Liver (tissue), 10 donors: Measurements from ENCODE around the gene DHX32. TPM values are rescaled to one million over a fixed set of nuclear protein-coding genes. Genes with fewer than 3 reads are reported as not detected.

Source experiments
- DNase-seq: peaks from one replicate; pipeline ENCODE4 v3.0.0-alpha.2; 2017; ENCODE audit warnings: low spot score
- H3K27ac ChIP-seq, 2 donors: one replicate each; pipeline ENCODE4 v1.7.0; 2013; ENCODE audit warnings: inconsistent platforms in 2 of 2, low read length in 2 of 2, control low read depth in 1 of 2, low read depth in 1 of 2, mild to moderate bottlenecking in 1 of 2
- H3K27me3 ChIP-seq, 4 donors: one replicate each; pipeline versions ENCODE4 v1.6.1 to v1.7.0; 2013; ENCODE audit warnings: low read length in 3 of 4, inconsistent platforms in 1 of 4, mild to moderate bottlenecking in 1 of 4, moderate library complexity in 1 of 4; ENCODE audit not compliant: control insufficient read depth in 4 of 4, insufficient read depth in 4 of 4
- H3K36me3 ChIP-seq, 4 donors: one replicate each; pipeline versions ENCODE4 v1.6.1 to v1.7.0; 2013; ENCODE audit warnings: low read length in 3 of 4, mild to moderate bottlenecking in 3 of 4, low read depth in 1 of 4, moderate library complexity in 1 of 4; ENCODE audit not compliant: control insufficient read depth in 4 of 4, insufficient read depth in 3 of 4
- H3K4me1 ChIP-seq, 4 donors: one replicate each; pipeline versions ENCODE4 v1.6.1 to v1.7.0; 2013; ENCODE audit warnings: low read length in 3 of 4, mild to moderate bottlenecking in 3 of 4, moderate library complexity in 1 of 4; ENCODE audit not compliant: control insufficient read depth in 4 of 4, insufficient read depth in 4 of 4
- H3K4me3 ChIP-seq, 3 donors: one replicate each; pipeline versions ENCODE4 v1.6.1 to v1.7.0; 2013; ENCODE audit warnings: low read length in 3 of 3, control low read depth in 1 of 3, low read depth in 1 of 3, mild to moderate bottlenecking in 1 of 3
- H3K9ac ChIP-seq, 2 donors: one replicate each; pipeline ENCODE4 v1.7.0; 2013; ENCODE audit warnings: low read length in 2 of 2, mild to moderate bottlenecking in 2 of 2, moderate library complexity in 2 of 2, control low read depth in 1 of 2, low read depth in 1 of 2
- H3K9me3 ChIP-seq, 4 donors: one replicate each; pipeline versions ENCODE4 v1.6.1 to v1.7.0; 2013; ENCODE audit warnings: low read length in 3 of 4; ENCODE audit not compliant: control insufficient read depth in 4 of 4
- RAD21 ChIP-seq, 2 donors: IDR thresholded peaks; 2 replicates each; pipeline ENCODE4 v1.6.1; 2016; ENCODE audit warnings: antibody characterized with exemption in 2 of 2, mild to moderate bottlenecking in 2 of 2
- REST ChIP-seq: IDR thresholded peaks from 2 replicates; pipeline ENCODE4 v1.6.1; 2016; ENCODE audit warnings: antibody characterized with exemption, mild to moderate bottlenecking
- WGBS: extraction: QIAGEN DNeasy Blood & Tissue Kit; methylation state at CpG from one replicate; pipeline ENCODE4 v1.1.7; 2013; 5-methylcytosine and 5-hydroxymethylcytosine counted together
- polyA plus RNA-seq, 2 donors: library from polyadenylated mRNA; stranded (reverse) in 1 of 2; unstranded in 1 of 2; fragments of 200-250 nt in 1 of 2; fragments of >200 nt in 1 of 2; fragmentation: Nextera tagmentation in 1 of 2; extraction: Ambion mirVana in 1 of 2; gene quantifications; one replicate each; pipeline versions ENCODE4 v1.2.1 to v1.2.3, GENCODE V29; 2013 to 2015
- small RNA-seq: library from RNA; depleted of rRNA; stranded (forward); fragments of <200 nt; gene quantifications from one replicate; pipeline ENCODE3, GENCODE V24; 2014
- total RNA-seq, 2 donors: library from RNA; depleted of rRNA; stranded (reverse); fragments of >200 nt; gene quantifications; one replicate each; pipeline ENCODE4 v1.2.3, GENCODE V29; 2014
- TF ChIP-seq, protein P1 (sequence below): fragments of 150-350 bp; IDR thresholded peaks from 2 replicates; pipeline ENCODE4 v1.5.1; 2017; ENCODE audit warnings: improper control_type of control experiment, low read depth, low read length; ENCODE audit not compliant: missing input control
- donor health status: healthy.
- donor health status: healthy.
- donor health status: healthy.
- donor health status: healthy.
- donor health status: healthy.

DHX32 gene
- total and polyA plus RNA-seq, 4 donors, result 8.3 to 20.2 (median 10.2) TPM

DNA sequence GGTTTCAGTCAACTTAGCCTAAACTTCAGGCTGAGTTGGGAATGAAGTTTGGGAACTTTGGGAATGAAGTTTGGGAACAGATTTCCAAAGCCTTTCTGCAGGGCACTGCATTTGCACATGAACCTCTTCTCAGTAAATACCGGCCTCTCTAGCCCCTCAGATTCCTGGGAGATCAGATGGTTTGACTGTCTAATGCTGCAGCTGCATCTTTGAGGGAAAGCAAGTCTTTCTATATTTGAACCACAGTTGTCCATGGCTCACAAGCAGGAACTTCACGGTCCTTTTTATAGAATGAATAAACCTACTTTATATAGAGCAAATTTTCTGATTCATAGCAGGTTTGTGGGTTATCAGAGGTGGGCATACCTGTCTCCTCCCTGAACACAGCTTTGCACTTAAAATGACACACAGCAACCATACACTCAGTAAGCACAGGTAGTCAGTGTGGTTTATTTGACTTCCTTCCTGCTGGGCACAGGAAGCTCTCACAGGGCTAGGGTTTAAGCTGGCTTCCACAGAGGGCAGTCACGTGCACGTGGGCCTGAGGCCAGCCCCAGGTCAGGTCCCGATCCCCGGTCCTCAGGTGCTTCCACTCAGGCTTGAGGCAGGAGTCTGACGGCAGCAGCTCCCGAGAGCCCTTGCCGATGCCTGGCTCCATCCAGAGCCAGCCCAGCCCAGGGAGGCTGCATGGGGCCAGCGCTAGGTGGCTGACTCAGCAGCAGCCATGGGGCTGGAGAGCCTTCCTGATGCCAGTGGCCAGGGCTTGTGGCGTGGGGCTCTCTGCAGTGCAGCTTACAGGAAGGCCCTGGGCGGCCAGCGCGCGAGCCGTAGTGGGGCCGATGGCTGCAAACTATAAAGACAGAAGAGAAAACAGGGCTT, 92.7 kb downstream of the DHX32 start:
- no peaks in the 10 kb centered on the region for H3K27me3 ChIP-seq
- no peak overlapping the region for H3K4me3 ChIP-seq
- peaks cover 0 to 26% (median 13%) of the 10 kb centered on the region in 4 donors for H3K36me3 ChIP-seq
- H3K9ac ChIP-seq, result no peak overlapping the region
- H3K4me1 ChIP-seq, result no peaks in the 10 kb centered on the region
- DNase-seq, result no peak
- TF ChIP-seq REST (no peak), RAD21 (IDR thresholded peaks at IDR 0.05) (no peak)
- TF ChIP-seq, protein P1, sequence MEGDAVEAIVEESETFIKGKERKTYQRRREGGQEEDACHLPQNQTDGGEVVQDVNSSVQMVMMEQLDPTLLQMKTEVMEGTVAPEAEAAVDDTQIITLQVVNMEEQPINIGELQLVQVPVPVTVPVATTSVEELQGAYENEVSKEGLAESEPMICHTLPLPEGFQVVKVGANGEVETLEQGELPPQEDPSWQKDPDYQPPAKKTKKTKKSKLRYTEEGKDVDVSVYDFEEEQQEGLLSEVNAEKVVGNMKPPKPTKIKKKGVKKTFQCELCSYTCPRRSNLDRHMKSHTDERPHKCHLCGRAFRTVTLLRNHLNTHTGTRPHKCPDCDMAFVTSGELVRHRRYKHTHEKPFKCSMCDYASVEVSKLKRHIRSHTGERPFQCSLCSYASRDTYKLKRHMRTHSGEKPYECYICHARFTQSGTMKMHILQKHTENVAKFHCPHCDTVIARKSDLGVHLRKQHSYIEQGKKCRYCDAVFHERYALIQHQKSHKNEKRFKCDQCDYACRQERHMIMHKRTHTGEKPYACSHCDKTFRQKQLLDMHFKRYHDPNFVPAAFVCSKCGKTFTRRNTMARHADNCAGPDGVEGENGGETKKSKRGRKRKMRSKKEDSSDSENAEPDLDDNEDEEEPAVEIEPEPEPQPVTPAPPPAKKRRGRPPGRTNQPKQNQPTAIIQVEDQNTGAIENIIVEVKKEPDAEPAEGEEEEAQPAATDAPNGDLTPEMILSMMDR, result no peak
- H3K9me3 ChIP-seq, result no peaks in the 10 kb centered on the region
- no peak overlapping the region for H3K27ac ChIP-seq
- WGBS, result 90% methylated on average over 17 of the region's 17 CpGs

Small RNAs within 50 kb of the gene (small RNA-seq; reads per million reads assigned to genes)
- not detected for gene MIR4484
- not detected for gene RF00017
- not detected for gene RNU2-42P

Other genes starting within 250 kb of the DHX32 start
- gene TEX36, start 198.1 kb downstream of the DHX32 start, total RNA-seq, result not detected
- not detected for gene TEX36, start 198.1 kb downstream of the DHX32 start, polyA plus RNA-seq
- 10 to 100 TPM; 14.1 to 17.0 TPM for gene EDRF1, start 161.6 kb downstream of the DHX32 start, total RNA-seq
- 1 to 10 TPM; 3.9 to 4.3 TPM for gene EDRF1, start 161.6 kb downstream of the DHX32 start, polyA plus RNA-seq
- gene MMP21, start 105.5 kb downstream of the DHX32 start, total RNA-seq, result under 1 TPM; 0.17 to 0.37 TPM
- gene MMP21, start 105.5 kb downstream of the DHX32 start, polyA plus RNA-seq, result under 1 TPM in 1 of 2 donors, not detected in 1; 0.03 TPM
- 100 to 1,000 TPM in 1 of 2 donors, 10 to 100 TPM in 1; 33.9 to 157 TPM for gene UROS, start 58.0 kb downstream of the DHX32 start, total RNA-seq
- gene UROS, start 58.0 kb downstream of the DHX32 start, polyA plus RNA-seq, result 10 to 100 TPM; 24.9 to 41.8 TPM
- gene BCCIP, start 57.7 kb downstream of the DHX32 start, total RNA-seq, result 10 to 100 TPM; 21.9 to 29.9 TPM
- 10 to 100 TPM; 32.4 to 44.1 TPM for gene BCCIP, start 57.7 kb downstream of the DHX32 start, polyA plus RNA-seq
- under 1 TPM in 1 of 2 donors, not detected in 1; 0.28 TPM for gene FANK1, start 15.3 kb upstream of the DHX32 start, total RNA-seq
- gene FANK1, start 15.3 kb upstream of the DHX32 start, polyA plus RNA-seq, result not detected